Mucosa of descending colon (tissue), 3 donors: ENCODE results near the gene LIN28B. TPM values are rescaled to one million over a fixed set of nuclear protein-coding genes. Genes with fewer than 3 reads are reported as not detected.

ENCODE experiments used
- ATAC-seq: fragments of 200-7000 bp; cut with Tn5 transposase; one replicate; pipeline ENCODE4 v1.9.1; 2020; ENCODE audit warnings: mild to moderate bottlenecking, moderate library complexity
- DNase-seq, 3 donors: peaks; one replicate each; pipeline ENCODE4 v3.0.0-alpha.2; 2020
- H3K36me3 ChIP-seq: fragments of 200-600 bp; one replicate; pipeline ENCODE4 v1.8.0; 2021; ENCODE audit warnings: low read depth, mild to moderate bottlenecking
- H3K4me1 ChIP-seq: fragments of 200-600 bp; one replicate; pipeline ENCODE4 v1.8.0; 2021; ENCODE audit warnings: low read depth, mild to moderate bottlenecking
- H3K4me3 ChIP-seq: fragments of 200-600 bp; one replicate; pipeline ENCODE4 v1.8.0; 2021; ENCODE audit warnings: mild to moderate bottlenecking
- H3K9me3 ChIP-seq: fragments of 200-600 bp; one replicate; pipeline ENCODE4 v1.8.0; 2021; ENCODE audit warnings: mild to moderate bottlenecking
- intact Hi-C, 2 donors: fragments of 100-400 bp; cut with DNase I in 1 of 2; cut with micrococcal nuclease in 1 of 2; formaldehyde crosslinking; loops; one replicate each; pipeline versions ENCODE4 v1.11.0 to v1.11.1; 2022; cut with DNase I, micrococcal nuclease
- total RNA-seq, 3 donors: library from RNA; stranded (reverse); fragmentation: NEBNext Ultra II Directional in 2 of 3; extraction: Animal tissue kit (Norgen Biotek cat#: 25700) in 2 of 3; gene quantifications; one replicate each; pipeline versions ENCODE4 v1.2.1 to v1.2.4, GENCODE V29; 2021 to 2023
- TF ChIP-seq, protein P1 (sequence below): fragments of 200-600 bp; IDR thresholded peaks from one replicate; pipeline ENCODE4 v1.8.0; 2022; ENCODE audit warnings: antibody characterized with exemption, mild to moderate bottlenecking
- donor health status: DM: no; HTN: no; CAD: no; lungs with moderate emphysema.
- donor health status: DM: no; HTN: no; CAD: no.
- donor health status: DM: no; HTN: yes; CAD: no.

LIN28B gene
- total RNA-seq, 3 donors from 2014 or later = not detected

DNA sequence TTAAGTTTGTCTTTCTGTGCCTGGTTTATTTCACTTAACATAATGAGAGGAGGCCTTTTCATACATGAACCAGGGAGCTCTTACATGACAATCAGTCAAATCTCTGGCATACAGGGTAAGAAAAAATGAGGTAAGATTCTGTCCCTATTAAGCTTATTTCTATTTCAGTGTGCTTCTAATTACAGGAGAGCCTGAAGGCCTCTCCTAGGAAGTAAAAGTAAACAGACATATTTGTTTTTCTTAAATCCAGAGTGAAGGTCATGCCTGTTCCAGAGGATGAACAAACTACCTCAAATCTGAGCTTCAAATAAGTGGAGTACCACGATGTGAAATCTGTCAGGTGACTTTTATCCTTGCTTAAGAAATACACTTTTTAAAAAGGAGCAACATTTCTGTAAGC, 150.3 kb downstream of the LIN28B start:
- Histone ChIP-seq H3K4me1 (peaks cover 7% of the 10 kb centered on the region), H3K36me3 (no peaks in the 10 kb centered on the region), H3K9me3 (no peaks in the 10 kb centered on the region), H3K4me3 (no peak overlapping the region)
- TF ChIP-seq, protein P1, sequence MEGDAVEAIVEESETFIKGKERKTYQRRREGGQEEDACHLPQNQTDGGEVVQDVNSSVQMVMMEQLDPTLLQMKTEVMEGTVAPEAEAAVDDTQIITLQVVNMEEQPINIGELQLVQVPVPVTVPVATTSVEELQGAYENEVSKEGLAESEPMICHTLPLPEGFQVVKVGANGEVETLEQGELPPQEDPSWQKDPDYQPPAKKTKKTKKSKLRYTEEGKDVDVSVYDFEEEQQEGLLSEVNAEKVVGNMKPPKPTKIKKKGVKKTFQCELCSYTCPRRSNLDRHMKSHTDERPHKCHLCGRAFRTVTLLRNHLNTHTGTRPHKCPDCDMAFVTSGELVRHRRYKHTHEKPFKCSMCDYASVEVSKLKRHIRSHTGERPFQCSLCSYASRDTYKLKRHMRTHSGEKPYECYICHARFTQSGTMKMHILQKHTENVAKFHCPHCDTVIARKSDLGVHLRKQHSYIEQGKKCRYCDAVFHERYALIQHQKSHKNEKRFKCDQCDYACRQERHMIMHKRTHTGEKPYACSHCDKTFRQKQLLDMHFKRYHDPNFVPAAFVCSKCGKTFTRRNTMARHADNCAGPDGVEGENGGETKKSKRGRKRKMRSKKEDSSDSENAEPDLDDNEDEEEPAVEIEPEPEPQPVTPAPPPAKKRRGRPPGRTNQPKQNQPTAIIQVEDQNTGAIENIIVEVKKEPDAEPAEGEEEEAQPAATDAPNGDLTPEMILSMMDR = no peak
- intact Hi-C loops = no loop called here
- DNase-seq (no peak), ATAC-seq (no peak)

DNA sequence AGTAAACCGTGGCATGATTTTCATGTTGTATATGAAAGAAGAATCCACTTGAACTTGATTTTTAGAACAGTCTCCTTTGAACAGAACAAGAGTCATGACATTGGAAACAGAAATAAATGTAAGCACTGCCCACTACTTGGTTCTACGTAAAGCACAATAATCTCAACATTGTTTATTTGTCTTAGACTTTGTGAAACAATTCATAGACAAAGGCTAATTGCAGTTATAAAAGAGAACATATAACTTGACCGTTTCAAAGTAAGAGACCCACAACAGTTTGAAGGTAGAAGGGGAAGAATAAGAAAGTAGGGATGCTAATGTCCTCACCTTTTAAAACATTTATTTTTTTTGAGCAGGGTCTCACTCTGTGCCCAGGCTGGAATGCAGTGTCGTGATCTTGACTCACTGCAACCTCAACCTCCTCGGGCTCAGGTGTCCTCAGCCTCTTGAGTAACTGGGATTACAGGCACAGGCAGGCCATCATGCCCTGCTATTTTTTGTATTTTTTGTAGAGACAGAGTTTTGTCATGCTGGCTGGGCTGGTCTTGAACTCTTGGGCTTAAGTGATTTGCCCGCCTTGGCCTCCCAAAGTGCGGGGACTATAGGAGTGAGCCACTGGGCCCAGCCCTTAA, 151.8 kb downstream of the LIN28B start:
- TF ChIP-seq, protein P1 = no peak
- intact Hi-C loops = no loop called here
- peak; percentile 57 for ATAC-seq
- Histone ChIP-seq H3K4me3 (no peak overlapping the region), H3K9me3 (no peaks in the 10 kb centered on the region), H3K4me1 (peaks cover 7% of the 10 kb centered on the region), H3K36me3 (no peaks in the 10 kb centered on the region)
- no peak for DNase-seq

DNA sequence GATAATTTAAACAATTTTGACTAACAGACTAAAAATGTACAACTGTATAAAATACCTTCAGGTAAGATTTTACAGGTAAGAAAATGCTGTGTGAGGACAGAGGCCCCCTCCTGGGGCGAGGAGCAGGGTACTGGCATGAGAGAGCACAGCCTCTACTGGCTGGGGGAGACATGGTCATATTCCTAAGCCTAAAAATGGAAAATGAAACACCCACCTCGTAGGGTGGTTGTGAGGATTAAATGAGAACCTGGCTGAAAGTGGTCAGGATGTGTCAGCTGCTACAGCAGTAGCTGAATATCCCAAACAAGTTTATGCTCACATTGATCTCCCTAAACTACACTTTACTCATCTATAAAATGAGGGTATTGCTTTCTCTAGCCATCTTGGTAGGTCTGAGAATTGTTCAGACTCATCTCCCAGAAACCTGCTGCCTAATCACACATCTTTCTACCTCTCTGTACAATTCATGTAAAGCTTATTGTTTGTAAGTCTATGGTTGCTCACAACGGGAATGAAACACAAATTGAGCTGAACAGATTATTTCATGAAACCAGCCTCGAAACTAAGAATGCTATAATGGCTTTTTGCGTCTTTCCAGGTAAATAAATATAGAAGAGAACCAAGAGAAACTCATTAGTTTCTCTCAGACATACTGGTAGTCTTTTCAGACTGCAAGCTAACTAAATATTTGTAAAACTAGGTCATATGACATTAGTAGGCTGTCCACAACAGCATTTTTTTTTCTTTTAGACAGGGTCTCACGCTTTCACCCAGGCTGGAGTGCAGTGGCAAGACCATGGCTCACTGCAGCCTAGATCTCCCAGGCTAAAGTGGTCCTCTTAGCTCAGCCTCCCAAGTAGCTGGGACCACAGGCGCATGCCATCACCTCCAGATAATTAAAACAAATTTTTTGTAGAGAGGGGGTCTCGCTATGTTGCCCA, 153.3 kb downstream of the LIN28B start:
- ATAC-seq = no peak
- no peak for DNase-seq
- Histone ChIP-seq H3K4me3 (no peak overlapping the region), H3K36me3 (no peaks in the 10 kb centered on the region), H3K4me1 (peaks cover 7% of the 10 kb centered on the region), H3K9me3 (no peaks in the 10 kb centered on the region)
- intact Hi-C loops = loop anchor here in 1 of 2 donors (10.0 kb wide), 1 partner anchor 205 kb away; no protein-coding TSS in a partner anchor
- TF ChIP-seq, protein P1 = no peak

DNA sequence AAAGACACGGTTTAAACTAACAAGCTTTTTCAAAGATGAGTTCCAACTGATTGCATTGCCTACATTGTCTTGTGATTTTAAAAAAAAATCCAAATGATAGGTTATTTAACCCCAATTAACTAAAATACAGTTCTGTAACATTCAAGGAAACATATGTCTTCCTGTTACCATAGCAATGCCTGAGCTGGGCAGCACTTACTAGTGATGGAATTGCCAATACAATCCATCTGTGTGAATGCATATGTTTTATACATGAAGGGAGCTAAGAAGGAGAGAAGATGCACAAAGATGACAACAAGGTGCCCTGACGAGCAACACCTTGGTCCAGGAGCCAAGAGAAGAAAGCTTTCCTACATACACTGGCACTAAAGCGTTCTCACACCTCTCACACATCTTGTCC, 154.2 kb downstream of the LIN28B start:
- no peak for DNase-seq
- no peaks in the 10 kb centered on the region for H3K36me3 ChIP-seq
- peaks cover 7% of the 10 kb centered on the region for H3K4me1 ChIP-seq
- intact Hi-C loops = loop anchor here in 1 of 2 donors (10.0 kb wide), 1 partner anchor 204 kb away; no protein-coding TSS in a partner anchor
- H3K4me3 ChIP-seq = no peak overlapping the region
- ATAC-seq = no peak
- TF ChIP-seq, protein P1 = no peak
- no peaks in the 10 kb centered on the region for H3K9me3 ChIP-seq

DNA sequence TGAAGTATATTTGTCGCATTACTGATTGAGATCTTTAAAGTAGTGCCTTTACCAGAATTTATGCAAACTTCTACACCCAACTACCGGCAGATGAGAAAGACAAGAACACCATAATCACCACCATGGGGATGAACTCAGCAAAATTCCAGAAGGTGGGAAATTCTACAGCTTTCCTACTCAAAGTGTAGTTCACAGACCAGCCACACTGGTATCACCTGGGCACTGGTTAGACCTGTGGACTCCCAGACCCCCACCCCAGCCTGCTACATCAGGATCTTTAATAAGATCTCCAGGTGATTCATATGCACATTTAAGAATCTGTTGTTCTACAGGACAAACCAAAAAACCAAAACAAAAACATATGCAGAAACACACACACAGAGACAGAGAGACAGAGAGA, 155.0 kb downstream of the LIN28B start:
- DNase-seq = no peak
- intact Hi-C loops = loop anchor here in 1 of 2 donors (10.0 kb wide), 1 partner anchor 203 kb away; no protein-coding TSS in a partner anchor
- no peaks in the 10 kb centered on the region for H3K9me3 ChIP-seq
- H3K36me3 ChIP-seq = no peaks in the 10 kb centered on the region
- ATAC-seq = no peak
- H3K4me3 ChIP-seq = no peak overlapping the region
- TF ChIP-seq, protein P1 = no peak
- peaks cover 7% of the 10 kb centered on the region for H3K4me1 ChIP-seq
